ENCODE measurements around the gene GNG13. TPM values are rescaled to one million over a fixed set of nuclear protein-coding genes. Genes with fewer than 3 reads are reported as not detected.

Gene GNG13
- total RNA-seq, 1 experiment from 2014 or later = 0.23 TPM

- Histone ChIP-seq H3K4me3 (ENCODE audit: low read depth in 2 of 2, low read length in 2 of 2) (no peak overlapping the region), H3K36me3 (ENCODE audit: control insufficient read depth, insufficient read depth, low read length) (no peaks in the 10 kb centered on the region), H3K27ac (ENCODE audit: low read length) (no peak overlapping the region), H3K4me1 (ENCODE audit: control insufficient read depth, insufficient read depth, low read length) (no peaks in the 10 kb centered on the region), H3K27me3 (ENCODE audit: control insufficient read depth, insufficient read depth, low read length) (no peaks in the 10 kb centered on the region), H3K9me3 (ENCODE audit: control insufficient read depth, insufficient read depth, low read depth, low read length) (no peaks in the 10 kb centered on the region)
- BruUV-seq (replicated peaks) = no TSS peak
- intact Hi-C loops (cut with micrococcal nuclease; ENCODE audit: unreplicated experiment) = no loop called here
- DNase-seq (ENCODE audit: low read depth, low spot score) = no peak
- ChIA-PET CTCF (no interaction called here), POLR2A (no interaction called here)
- ATAC-seq = no peak
- in situ Hi-C loops (cut with HindIII; ENCODE audit: low pct_unique_long_range_greater_than_20kb, low sequenced_read_pairs) = no loop called here
- TF ChIP-seq CTCF (IDR thresholded peaks at IDR 0.05) (no peak), TCF7L2 (IDR thresholded peaks at IDR 0.05; ENCODE audit: low read depth, low read length) (no peak), SIN3A (IDR thresholded peaks at IDR 0.05; ENCODE audit: borderline replicate concordance, insufficient read depth, low read depth, low read length) (no peak), POLR2AphosphoS5 (IDR thresholded peaks at IDR 0.05; ENCODE audit: low read depth, low read length) (no peak)
Observed at GRCh38 chr16:842061-842476, 41.5 kb upstream of the GNG13 start.

- Histone ChIP-seq H3K9me3 (ENCODE audit: control insufficient read depth, insufficient read depth, low read depth, low read length) (no peaks in the 10 kb centered on the region), H3K4me1 (ENCODE audit: control insufficient read depth, insufficient read depth, low read length) (no peaks in the 10 kb centered on the region), H3K27me3 (ENCODE audit: control insufficient read depth, insufficient read depth, low read length) (no peaks in the 10 kb centered on the region), H3K27ac (ENCODE audit: low read length) (no peak overlapping the region), H3K36me3 (ENCODE audit: control insufficient read depth, insufficient read depth, low read length) (no peaks in the 10 kb centered on the region), H3K4me3 (ENCODE audit: low read depth in 2 of 2, low read length in 2 of 2) (no peak overlapping the region)
- ChIA-PET CTCF (no interaction called here), POLR2A (no interaction called here)
- intact Hi-C loops (cut with micrococcal nuclease; ENCODE audit: unreplicated experiment) (no loop called here), in situ Hi-C loops (cut with HindIII; ENCODE audit: low pct_unique_long_range_greater_than_20kb, low sequenced_read_pairs) (no loop called here)
- BruUV-seq (replicated peaks) = no TSS peak
- TF ChIP-seq REST (IDR thresholded peaks at IDR 0.05; ENCODE audit: insufficient read depth in 1 of 2, low read depth in 2 of 2, low read length in 1 of 2) (no peak), SIN3A (IDR thresholded peaks at IDR 0.05; ENCODE audit: borderline replicate concordance, insufficient read depth, low read depth, low read length) (no peak), CTCF (IDR thresholded peaks at IDR 0.05) (no peak), TCF7L2 (IDR thresholded peaks at IDR 0.05; ENCODE audit: low read depth, low read length) (no peak), POLR2AphosphoS5 (IDR thresholded peaks at IDR 0.05; ENCODE audit: low read depth, low read length) (no peak)
- DNase-seq (ENCODE audit: low read depth, low spot score) (no peak), ATAC-seq (no peak)
Observed at GRCh38 chr16:841455-842060, 41.0 kb upstream of the GNG13 start.

Measured in Panc1 (cell line).